Tibial nerve (tissue), 4 donors: Measurements from ENCODE around the gene CA10.

ENCODE experiments used
- CTCF ChIP-seq, 5 experiments: fragments of 200-600 bp in 3 of 5; fragments of 450-650 bp in 2 of 5; sonication (generic) in 3 of 5; IDR thresholded peaks; one replicate each; pipeline ENCODE4 v1.5.1; 2016 to 2019; ENCODE audit warnings: antibody characterized with exemption in 5 of 5, mild to moderate bottlenecking in 3 of 5, moderate library complexity in 2 of 5
- EP300 ChIP-seq, 2 donors: sonication (generic); formaldehyde crosslinking; IDR thresholded peaks; one replicate each; pipeline ENCODE4 v1.6.1; 2017; ENCODE audit warnings: antibody characterized with exemption in 2 of 2, mild to moderate bottlenecking in 1 of 2
- POLR2A ChIP-seq, 2 donors: fragments of 450-650 bp; IDR thresholded peaks; one replicate each; pipeline ENCODE4 v1.6.1; 2017; ENCODE audit warnings: antibody characterized with exemption in 2 of 2, mild to moderate bottlenecking in 2 of 2, moderate library complexity in 2 of 2

GRCh38 chr17:51954232-51954765, 204.2 kb downstream of the CA10 start:
- TF ChIP-seq CTCF (IDR thresholded peaks at IDR 0.05) (no peak), POLR2A (IDR thresholded peaks at IDR 0.05) (no peak), EP300 (IDR thresholded peaks at IDR 0.05) (no peak)
